ENCODE measurements around the gene GFM2.
A peak's percentile ranks its signal among the peaks of the same experiment; 100 is the strongest.
"Not testable (repeated sequence)": the region's sequence is repeated elsewhere in the genome, so short reads cannot be mapped to it uniquely, and the experiment has no call there.

The GFM2 gene

GRCh38 chr5:74722271-74722670 lies 44.6 kb downstream of the GFM2 start:
- DNase-seq (ENCODE audit: low read depth, low spot score) = no peak

GRCh38 chr5:74717596-74717995 lies 49.3 kb downstream of the GFM2 start:
- no peak for DNase-seq (ENCODE audit: low read depth, low spot score)

GRCh38 chr5:74693191-74693590 lies 73.7 kb downstream of the GFM2 start:
- DNase-seq (ENCODE audit: low read depth, low spot score) = no peak

- no peak for DNase-seq (ENCODE audit: low read depth, low spot score)
These were observed 79.8 kb downstream of the GFM2 start for GRCh38 chr5:74686962-74687751.

GRCh38 chr5:74685979-74686631 lies 80.8 kb downstream of the GFM2 start:
- peak; percentile 23 for DNase-seq (ENCODE audit: low read depth, low spot score)

- DNase-seq (ENCODE audit: low read depth, low spot score) = peak; percentile 94
These were observed 81.7 kb downstream of the GFM2 start, which contains the start of gene HEXB for GRCh38 chr5:74684900-74685851. Gene HEXB, plus strand, starts transcription at chr5:74685233. Its CDS starts 28 bp downstream, at chr5:74685261.

GRCh38 chr5:74679966-74680365 lies 87.0 kb downstream of the GFM2 start:
- no peak for DNase-seq (ENCODE audit: low read depth, low spot score)

GRCh38 chr5:74679300-74679699 lies 87.6 kb downstream of the GFM2 start:
- not testable (repeated sequence) for DNase-seq (ENCODE audit: low read depth, low spot score)

- not testable (repeated sequence) for DNase-seq (ENCODE audit: low read depth, low spot score)
These were observed 88.8 kb downstream of the GFM2 start for GRCh38 chr5:74678123-74678522.

- DNase-seq (ENCODE audit: low read depth, low spot score) = not testable (repeated sequence)
These were observed 90.5 kb downstream of the GFM2 start for GRCh38 chr5:74676466-74676865.

GRCh38 chr5:74673011-74673790 lies 93.7 kb downstream of the GFM2 start:
- no peak for DNase-seq (ENCODE audit: low read depth, low spot score)

- DNase-seq (ENCODE audit: low read depth, low spot score) = no peak
These were observed 94.6 kb downstream of the GFM2 start for GRCh38 chr5:74672215-74672877.
